DMS114 treated with DMSO at 0.1 percent for 48 hours (cell line): ENCODE results near the gene SLC22A16.
"Not testable (repeated sequence)": the region's sequence is repeated elsewhere in the genome, so short reads cannot be mapped to it uniquely, and the experiment has no call there.

Source experiments
- DNase-seq: peaks from one replicate; lab custom pipeline; 2025; ENCODE audit not compliant: unreplicated experiment; lab: John Stamatoyannopoulos, UW

SLC22A16 gene, protein sequence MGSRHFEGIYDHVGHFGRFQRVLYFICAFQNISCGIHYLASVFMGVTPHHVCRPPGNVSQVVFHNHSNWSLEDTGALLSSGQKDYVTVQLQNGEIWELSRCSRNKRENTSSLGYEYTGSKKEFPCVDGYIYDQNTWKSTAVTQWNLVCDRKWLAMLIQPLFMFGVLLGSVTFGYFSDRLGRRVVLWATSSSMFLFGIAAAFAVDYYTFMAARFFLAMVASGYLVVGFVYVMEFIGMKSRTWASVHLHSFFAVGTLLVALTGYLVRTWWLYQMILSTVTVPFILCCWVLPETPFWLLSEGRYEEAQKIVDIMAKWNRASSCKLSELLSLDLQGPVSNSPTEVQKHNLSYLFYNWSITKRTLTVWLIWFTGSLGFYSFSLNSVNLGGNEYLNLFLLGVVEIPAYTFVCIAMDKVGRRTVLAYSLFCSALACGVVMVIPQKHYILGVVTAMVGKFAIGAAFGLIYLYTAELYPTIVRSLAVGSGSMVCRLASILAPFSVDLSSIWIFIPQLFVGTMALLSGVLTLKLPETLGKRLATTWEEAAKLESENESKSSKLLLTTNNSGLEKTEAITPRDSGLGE

DNA sequence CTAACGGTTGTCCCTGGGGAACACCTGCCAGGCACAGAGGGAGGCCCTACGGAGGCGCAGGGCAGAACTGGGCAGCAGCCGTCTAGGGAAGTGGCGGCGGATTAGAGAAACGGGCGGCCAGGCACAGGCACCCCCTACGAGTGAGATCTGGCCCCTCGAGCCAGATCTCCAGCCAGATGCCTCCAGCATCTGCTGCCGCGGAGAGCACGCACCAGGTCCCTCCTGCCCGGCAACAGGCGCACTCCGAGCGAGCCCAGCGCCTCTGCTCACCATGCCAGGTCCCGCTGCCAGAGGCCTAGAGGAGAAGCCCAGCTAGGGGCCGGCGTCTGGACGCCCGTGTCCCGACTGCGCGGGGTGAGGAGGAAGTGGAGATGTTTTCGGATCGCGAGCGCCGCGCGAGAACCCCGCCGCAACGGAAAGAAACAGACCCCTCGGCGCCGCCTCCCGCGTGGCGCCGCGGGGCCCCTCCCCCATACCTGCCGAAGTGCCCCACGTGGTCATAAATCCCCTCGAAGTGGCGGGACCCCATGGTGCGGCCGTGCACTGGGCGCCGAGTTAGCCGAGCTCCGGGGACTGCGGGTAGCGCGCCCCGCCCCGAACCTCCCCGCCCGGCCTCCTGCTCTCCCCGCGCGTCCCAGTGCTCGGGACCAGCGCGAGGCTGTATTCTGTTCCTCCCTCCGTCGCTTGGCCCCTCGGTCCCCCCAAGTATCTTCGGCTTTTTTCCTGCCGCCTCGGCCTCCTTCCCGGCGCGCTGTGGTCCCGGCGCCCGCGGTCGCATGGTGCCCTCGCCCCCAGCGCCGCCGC is at the start of gene SLC22A16:
Gene SLC22A16, minus strand, starts transcription at position 568 of the 804 bp plus-strand sequence. Its CDS starts 39 bp downstream, at position 529.
- no peak for DNase-seq

DNA sequence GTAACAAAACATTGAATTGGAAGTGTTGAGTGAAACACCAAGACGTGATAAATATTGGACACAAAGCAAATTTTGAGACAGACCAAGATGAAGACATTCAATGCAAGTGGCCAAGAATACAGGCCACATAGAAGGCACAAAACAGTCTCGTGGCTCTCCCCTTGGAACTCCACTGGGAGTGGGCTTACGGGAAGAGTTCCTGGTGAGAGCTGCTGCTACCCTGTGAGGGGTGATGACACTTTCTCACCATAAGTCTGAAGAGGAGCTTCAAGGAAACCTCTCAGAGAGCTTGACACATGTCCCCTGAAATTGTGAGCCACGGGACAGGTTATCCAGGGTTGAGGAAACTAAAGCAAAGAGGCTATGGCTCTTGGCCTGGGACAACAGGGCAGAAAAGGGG is 48.6 kb upstream of the SLC22A16 start:
- no peak for DNase-seq

DNA sequence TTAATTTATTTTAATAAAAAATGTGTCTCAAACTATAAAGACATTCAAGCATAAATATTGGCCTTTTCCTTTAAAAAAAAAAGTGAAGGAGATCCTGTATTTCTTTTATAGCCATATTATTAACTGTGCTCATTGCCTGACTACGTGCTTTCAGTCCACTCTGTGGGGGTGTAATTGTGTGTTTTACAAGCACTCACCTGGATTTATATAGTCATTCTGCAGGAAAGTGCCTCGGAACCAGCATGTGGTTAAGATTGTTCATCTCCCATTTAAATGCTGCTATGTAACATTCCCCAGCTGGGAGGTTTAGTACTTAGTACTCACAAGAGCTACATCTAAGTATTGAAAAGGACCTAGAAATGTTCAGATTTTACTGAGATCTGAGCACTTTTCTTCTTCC is 47.9 kb upstream of the SLC22A16 start:
- no peak for DNase-seq

DNA sequence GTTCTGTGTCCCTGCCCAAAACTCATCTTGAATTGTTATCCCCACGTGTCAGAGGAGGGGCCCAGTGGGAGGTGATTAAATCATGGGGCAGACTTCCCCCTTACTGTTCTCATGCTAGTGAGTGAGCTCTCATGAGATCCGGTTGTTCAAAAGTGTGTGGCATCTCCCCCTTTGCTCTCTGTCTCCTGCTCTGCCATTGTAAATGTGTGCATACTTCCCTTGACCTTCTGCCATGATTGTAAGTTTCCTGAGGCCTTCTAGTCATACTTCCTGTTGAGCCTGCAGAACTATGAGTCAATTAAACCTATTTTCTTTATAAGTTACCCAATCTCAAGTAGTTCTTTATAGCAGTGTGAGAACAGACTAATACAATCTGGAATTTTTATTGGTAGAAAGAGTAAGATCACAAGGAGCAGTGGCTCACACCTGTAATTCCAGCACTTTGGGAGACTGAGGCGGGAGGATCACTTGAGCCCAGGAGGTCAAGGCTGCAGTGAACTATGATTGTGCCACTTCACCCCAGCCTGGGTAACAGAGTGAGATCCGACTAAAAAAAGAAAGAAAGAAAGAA is 47.1 kb upstream of the SLC22A16 start:
- no peak for DNase-seq

DNA sequence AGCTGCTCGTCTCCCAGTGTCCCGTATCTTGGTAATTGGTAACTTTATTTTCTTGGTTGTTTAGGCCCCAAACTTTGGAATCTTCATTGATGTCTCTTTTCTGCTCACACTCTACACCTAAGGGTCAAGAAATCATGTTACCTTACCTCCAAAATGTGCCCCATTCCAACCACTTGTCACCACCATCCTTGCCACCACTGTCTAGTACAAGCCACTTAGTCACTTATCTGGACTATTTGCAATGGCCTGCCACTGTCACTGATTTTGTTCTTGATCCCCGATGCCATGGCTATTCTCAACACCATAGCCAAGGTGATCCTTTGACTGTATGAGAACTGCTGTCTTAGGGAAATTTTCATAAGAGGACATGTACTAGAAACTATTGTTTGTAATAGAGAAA is 46.0 kb upstream of the SLC22A16 start:
- no peak for DNase-seq

DNA sequence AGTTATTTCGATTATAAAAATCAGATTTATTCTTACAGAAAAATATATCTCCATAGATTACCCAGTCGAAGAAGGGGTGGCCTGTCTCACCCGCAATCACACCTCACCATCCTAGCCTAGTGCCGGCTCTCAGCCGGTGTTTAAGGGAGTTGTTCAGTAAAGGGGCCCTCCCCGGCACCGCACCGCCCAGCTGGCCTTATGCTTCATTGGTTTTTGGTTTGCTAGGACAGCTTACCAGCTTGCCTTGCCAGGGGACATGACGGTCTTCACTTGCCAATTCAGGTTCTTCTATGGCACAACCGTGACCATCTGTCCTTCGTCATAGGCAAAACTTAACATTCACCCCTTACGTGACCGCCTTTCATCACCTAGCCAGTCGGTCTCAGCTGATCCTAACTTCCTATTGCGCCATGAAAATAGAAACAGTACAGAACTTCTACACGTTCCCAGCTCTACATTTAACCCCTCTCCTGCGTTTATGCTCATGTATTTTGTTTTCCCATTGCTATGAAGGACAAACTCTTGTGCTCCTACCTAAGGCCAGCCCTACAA is 44.7 kb upstream of the SLC22A16 start:
- no peak for DNase-seq

DNA sequence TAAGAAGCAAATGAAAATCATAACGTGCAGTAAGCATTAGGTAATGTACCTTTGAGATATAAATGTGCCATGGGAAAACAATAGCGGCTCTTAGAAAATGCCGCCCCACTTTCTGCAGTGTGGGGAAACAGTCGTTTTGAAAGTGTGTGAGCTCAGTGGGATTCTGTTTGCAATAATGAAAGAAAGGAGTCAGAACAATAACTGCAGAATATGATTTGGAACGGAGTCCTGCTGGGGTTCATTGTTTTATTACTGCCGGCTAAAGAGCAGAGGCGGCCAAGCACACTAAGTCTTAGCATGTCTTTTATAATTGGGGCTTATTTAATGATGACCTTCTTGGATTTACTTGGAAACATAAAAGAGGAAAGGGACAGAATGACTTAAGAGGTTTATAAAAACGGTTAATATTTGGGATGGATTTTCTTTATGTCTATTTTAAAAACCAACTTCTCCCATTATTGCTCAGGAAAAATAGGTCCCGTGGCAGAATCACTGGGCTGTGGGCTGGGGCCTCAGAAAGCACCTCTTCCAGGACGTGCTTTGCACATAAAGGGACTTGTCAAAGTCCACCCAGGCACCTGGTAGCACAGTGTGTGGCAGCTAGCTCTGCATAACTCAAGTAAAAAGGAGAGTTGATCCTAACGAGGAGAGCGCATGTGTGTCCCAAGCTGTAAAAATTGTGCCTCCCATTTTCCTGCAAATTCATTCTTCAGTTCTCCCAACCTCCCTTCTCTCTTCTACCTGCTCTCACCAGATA is 44.0 kb upstream of the SLC22A16 start:
- no peak for DNase-seq

DNA sequence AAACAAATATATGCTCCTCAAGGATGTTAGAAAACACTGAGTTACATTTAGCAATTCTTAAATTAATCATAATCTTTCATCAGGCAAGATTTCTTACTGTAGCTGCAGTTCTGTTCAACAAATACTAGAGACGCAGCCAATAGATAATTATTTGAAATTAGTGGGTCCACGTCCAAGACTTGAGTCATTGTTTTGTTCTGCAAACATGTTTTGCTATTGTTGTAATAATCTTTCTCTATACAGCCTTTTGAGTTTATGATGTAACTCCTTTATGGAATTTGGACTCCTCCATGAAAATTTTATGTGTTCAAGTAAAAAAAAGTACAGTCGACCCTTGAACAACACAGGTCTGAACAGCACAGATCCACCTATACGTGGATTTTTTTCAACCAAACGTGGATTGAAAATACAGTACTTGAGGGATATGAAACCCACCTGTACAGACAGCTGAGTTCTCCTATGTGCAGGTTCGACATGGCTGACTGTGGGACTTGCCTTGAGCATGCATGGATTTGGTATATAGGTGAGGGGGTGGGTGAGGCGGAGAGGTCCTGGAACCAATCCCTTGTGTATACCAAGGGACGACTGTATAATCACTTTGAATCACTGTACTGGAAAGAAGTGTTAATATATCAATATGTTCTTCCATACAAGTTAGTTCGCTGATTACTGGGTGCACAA is 41.3 kb upstream of the SLC22A16 start:
- DNase-seq: no peak

DNA sequence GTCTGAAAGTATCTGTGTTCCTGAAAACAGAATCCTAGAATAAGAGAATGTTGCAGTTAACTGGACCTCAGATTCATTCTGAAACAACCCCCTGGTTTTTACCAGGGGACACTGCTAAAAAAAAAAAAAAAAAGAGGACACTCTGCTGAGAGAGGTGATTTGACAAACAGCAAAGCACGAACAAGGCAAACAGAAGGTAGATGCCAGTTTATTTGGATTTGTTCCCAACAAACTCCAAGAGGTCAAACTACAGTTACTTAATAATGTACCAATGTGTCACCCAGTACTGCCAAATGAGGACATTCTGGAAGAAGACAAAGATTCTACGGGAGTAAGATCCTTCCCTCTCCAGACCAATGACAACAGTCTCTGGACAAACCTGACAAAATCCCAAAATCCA is 40.6 kb upstream of the SLC22A16 start:
- no peak for DNase-seq

DNA sequence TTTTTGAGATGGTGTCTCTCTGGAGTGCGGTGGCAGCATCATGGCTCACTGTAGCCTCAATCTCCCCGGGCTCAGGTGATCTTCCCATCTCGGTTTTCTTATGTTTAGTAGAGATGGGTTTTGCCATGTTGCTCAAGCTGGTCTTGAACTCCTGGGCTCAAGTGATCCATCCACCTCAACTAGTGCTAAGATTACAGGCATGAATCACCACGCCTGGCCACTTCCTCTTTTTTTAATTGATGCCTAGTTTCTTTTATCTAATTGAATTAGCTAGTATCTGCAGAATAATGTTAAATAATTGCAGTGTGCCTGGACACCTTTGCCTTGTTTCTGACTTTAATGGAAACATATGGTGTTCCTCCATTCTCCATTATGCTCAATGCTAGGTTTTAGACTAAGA is 38.4 kb upstream of the SLC22A16 start:
- no peak for DNase-seq

DNA sequence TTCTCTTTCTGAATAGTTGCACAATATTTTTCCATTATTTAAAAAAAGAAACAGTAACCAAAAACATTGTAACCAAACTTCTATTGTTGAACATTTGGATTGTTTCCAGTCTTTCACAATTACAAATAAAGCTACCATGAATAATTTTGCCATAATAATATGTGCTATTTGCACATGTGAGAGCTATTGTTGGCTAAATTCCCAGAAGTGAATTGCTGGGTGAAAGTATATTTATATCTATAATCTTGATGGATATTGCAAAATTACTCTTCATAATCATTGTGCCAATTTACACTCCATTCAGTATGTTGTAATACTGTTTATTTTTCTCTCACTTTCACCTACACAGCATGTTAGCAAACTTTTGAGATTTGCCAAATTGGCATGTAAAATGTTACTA is 36.6 kb upstream of the SLC22A16 start:
- DNase-seq: no peak

DNA sequence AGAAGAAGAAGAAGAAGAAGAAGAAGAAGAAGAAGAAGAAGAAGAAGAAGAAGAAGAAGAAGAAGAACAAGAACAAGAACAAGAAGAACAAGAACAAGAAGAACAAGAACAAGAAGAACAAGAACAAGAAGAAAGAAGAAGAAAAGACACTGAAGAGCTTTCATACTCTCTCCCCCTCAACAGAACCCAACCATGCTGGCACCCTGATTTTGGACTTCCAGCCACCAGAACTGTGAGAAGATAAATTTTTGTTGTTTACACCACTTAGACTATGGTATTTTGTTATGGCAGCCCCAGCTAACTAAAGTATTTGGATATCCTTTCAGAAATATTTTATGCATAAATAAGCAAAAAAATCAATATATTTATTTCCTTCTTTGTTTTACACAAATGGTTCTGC is 36.1 kb upstream of the SLC22A16 start:
- DNase-seq: not testable (repeated sequence)

DNA sequence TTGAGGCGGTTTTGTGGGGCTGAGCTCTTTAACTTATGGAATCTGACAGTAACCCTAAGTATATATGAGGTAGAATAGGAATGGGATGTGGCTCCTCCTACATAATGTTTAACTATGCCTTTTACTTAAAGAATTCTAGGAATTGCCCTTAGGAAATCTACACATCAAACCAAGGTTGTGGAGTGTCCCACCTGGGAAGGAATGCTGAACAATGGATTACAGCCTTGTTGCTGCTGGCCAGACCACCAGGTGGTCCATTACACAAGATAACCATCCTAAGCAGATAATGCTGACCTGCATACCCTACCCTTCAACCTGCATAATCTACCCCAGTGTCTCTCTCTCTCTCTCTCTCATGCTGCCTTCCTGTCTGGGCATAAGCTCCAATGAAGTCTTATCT is 35.0 kb upstream of the SLC22A16 start:
- DNase-seq: no peak

DNA sequence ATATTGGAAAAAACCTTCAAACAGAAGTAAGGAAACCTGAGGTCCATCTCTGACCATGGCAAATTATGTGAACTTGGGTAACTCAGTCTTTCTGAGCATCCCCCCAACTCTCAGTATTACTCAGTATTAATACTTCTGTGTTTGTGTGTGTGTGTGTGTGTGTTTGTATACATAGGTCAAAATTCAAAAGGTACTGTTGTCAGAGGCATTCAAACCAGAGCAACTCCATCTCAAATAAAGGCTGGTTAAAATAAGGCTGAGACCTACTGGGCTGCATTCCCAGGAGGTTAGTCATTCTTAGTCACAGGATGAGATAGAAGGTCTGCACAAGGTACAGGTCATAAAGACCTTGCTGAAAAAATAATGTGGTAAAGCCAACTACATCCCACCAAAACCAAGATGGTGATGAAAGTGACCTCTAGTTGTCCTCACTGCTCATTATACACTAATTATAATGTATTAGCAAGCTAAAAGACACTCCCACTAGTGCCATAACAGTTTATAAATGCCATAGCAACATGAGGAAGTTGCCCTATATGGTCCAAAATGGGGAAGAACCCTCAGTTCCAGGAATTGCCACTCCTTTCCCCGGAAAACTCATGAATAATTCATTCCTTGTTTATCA is 33.3 kb upstream of the SLC22A16 start:
- DNase-seq: no peak

DNA sequence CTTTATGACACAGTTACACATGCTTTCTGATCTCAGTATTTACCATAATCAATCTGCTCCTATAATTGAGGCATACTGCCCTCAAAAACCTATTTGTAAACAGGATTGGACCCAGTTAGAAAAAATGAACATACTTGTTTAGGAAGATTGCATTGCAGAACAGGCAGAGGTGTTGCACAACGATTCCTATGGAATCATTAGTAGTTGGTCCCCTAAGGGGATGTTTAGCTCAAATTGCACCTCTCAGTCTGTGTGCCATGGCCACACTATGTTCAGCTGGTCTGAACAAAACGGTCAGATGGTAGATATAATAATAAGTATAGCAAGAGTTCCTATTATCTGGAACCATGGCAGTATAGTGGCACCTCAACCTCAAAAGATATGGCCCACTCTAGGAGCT is 28.5 kb upstream of the SLC22A16 start:
- not testable (repeated sequence) for DNase-seq

DNA sequence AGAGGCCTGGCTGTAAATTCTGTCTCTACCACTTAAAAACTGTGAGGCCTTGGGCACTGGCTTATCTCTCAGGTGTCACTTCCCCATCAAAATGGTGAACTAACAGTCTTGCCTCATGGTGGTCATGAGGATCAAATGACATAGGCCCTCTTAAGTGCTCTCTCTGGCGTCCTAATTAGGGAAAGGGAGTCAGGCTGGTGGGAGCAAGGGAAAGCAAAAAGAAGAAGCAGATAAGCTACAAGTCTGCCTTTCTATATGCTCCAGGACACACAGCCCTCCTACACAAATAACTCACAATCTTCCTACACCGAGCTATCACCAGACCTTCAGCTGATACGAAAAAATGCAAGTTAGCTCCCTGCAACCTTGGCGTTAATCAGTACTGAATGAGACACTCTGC is 19.5 kb upstream of the SLC22A16 start:
- no peak for DNase-seq

DNA sequence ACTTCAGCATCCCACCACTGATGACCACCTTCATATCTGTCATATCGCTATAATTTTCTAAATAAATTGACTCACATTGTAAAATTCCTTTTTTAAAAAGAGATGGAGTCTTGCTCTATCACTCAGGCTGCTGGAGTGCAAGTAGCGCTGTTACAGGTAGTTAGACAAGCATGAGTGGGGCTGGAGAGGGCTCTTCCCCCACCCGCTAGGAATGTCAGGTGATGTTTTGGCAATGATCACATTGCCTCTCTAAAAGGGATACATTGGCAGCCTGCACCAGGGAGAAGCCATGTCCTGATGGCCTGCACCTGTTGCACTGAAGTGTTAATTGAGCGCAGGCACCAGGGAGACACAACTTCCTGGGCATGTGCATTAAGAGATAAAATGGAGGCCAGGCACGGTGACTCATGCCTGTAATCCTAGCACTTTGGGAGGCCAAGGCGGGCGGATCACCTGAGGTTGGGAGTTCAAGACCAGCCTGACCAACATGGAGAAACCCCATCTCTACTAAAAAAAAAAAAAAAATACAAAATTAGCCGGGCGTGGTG is 16.9 kb upstream of the SLC22A16 start:
- no peak for DNase-seq

DNA sequence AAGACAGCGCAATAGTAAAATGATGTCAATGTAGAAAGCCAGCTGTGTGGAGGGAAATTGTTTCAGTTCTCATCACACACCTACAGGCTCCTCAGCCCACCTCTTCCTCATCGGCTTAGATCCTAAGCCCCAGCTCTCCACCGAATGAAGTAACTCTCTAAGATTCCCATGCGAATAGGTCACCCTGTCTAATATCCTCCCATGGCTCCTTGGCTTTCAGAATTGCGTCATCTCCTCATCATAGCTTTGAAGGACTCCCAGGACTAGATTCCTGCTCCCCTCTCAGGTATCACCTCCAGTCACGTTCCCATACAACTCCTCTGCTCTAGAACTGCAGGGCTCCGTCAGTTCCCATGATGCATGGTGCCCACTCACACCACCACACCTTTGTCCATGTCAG is 16.2 kb upstream of the SLC22A16 start:
- no peak for DNase-seq

DNA sequence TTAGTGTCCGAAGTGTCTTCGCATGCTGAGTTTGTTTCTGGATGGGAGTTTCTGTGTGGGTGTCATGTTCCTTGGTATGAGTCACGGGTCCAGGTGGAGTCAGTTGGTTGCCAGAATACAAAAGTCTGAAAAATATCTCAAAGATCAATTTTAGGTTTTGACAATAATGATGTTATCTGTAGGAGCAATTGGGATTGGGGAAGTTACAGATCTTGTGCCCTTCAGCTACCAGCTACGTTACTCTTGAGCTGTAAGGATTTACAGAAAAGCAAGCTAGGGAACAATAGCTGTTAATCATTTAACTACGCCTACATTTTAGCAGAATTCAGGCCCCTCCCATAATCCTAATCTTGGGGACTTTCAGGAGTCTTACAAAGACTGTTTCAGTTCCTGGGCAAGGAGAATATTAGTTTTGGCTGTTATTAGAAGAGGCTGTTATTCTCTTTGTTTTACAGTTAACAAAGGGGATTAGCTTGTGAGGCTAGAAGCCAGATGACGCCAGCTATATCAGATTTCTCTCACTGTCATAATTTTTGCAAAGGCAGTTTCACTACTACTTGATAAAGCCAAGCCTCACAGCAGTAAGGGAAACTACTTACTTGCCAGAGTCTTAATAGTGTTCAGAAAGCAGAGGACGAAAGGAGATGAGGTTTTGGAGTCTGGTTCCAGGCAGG is 15.4 kb upstream of the SLC22A16 start:
- no peak for DNase-seq
